Stimulated activated CD4-positive, alpha-beta T cell treated with anti-CD3 and anti-CD28 coated beads, Interleukin-4, amount 100 ng/mL, for 1 hour (primary cell): ENCODE measurements around the gene ZNF800.

Experiments used
- DNase-seq: peaks from one replicate; pipeline ENCODE4 v3.0.0-alpha.2; 2020

Gene ZNF800

DNA sequence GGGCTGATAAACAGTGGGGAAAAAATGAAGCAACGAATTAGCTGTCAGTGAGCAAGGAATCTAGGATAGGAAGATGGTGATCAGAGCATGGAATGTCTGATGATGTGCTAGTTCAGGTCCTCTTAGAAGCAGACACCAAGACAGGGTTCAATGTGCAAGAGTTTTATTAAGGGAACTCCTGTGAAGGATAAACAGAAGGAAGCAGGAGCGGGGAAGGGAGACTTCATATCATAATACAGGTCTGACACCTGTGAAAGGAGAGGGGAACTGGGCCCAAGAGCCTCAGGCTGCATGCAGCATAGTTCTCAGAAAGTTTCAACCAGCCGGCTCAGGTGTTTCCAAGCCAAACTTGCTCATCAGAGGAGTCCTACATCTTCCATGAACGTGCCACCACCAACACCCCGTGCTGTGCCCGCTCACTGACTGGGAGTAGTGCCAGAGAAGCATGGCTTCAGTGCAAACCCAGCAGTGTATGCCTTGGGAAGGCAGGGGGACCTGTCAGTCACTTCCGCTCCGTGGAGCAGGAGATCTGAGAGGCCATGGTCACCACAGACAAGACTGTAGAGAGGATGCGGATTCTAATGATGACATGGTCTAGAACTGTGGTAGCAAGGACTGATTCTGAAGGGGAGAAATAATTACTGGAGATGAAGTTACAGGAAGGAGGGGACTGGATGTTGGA lies 45.8 kb downstream of the ZNF800 start:
- no peak for DNase-seq

DNA sequence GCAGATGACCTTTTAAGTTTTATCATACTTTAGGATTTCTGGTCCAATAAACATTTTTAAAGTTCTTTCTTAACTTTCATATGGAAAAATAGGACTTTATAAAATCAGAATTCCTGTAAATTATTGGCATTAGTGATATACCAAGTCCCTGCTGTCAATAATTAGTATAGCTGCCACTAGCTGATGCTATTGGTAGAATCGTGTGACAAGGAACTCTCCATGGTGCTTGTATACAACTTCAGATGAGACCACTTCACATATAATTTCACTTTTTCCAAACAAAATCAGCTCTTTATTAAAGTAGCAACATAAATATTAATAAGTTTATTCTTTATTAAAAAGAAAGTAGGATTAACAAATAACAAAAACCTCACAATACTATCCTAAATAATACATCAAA lies 49.9 kb downstream of the ZNF800 start:
- no peak for DNase-seq

DNA sequence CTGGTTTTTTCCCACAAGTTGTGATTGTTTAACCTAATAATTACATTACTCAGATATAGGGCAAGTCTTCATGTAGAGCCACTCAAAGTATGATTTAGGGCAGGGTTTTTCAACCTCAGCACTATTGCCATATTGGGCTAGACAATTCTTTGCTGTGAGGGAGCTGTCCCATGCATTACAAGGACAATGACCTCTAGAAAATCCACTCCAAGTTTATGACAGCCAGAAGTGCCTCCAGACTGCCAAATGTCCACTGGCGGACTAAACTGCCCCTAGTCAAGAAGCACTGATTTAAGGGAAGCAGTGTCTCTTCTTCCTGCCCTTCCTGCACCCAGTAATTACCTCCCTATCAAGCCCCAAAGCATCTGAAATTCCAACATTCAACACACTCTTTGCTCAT lies 54.4 kb downstream of the ZNF800 start:
- no peak for DNase-seq

DNA sequence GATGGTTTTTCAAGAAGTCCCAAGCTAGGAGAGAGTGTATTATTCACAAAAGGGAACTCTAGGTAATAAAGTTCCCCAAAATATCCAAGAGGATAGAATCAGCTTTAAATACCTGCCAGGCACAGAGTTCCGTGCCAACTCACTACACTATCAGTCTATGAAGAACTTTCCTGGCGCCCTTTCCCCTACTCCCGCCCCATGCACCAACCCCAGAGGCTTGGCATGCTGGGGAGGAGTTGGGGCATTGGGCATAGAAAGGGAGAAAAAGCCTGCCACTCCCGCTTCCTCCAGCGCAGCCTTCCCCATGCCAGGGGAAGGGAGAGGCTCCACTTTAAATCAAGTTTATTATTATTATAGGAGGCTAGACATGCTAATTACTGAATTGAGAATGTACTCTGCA lies 54.9 kb downstream of the ZNF800 start:
- DNase-seq = no peak

DNA sequence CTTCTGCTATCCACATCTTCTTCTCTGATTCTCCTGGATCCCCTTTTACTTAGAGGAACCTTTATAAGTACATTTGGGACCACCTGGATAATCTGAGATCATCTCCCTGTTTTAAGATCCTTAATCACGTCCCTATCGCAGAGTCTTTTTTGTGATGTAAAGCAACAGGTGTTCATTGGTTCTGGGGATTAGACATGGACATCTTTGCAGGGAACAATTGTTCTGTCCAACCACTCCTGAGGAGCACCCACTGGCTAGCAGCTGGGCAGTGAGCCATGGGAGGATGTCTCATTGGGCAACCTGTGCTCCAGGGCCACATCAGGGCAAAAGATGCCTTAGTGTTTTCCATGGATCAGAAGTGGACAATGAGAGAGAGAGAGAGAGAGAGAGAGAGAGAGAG lies 56.0 kb downstream of the ZNF800 start:
- DNase-seq = no peak

DNA sequence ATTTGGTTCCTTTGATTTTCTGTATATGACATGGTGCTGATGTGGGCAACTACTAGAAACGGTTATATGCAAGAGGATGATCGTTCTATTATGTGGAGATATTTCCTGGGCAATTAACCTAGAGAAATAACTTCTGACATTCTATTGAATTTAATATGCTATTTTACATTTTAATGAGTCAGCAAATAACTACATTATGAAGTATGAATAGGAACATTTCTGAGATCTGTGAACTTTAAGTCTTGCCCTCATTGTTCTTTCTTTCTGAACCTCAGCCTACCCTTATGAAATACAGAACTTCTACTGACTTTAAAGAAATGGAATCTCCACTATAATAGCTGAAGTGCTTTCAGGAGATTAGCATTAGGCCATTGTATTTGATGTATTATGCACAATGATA lies 59.6 kb downstream of the ZNF800 start:
- DNase-seq = no peak

DNA sequence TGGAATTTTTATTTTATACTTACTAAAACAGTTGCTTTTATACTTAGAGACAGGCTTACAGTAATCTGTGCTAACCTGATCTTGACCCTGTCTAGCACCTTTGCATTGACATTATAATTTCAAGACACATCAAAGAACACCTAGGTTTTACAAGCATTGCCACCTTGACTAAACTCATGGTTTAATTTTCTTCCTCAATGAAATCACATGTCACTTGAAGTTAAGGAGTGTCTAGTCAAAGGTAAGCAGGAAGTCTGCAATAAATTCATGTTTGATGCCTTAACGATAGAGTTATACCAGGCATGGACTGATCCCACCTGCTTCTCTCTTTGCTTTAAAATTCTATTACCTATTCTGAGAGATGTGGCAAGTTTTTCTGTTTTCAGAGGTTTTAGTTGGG lies 62.4 kb downstream of the ZNF800 start:
- DNase-seq = no peak

DNA sequence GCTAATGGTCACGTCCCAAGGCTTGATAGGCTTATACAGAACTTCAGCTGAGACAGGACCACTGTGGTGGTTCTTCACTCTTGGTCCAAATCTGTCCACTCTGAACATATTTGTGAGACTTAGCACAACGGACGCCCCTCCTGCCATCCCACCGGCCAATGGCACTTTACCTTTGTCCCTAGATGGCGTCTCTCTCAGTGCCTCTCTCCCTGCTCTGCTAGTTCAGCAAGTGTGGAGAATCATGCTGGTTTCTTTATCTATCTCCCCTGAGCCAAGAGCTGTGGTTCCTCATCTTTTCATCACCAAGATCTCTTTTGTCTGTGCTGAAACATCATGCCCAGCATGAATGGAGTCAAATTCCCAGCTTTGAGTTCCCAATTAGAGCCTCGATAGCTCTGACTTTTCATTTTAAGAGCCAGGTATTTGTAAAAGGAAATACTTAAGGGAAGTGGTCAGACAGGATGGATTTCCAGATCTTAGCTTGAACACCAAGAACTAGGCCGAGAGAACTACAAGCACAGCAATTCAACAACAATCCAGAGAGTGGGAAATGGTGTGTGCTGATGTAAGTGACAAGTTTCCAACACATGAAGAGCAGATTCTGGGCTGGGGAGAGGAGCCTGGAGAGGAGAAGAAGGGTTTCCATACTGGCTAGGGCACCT lies 69.5 kb downstream of the ZNF800 start:
- no peak for DNase-seq

DNA sequence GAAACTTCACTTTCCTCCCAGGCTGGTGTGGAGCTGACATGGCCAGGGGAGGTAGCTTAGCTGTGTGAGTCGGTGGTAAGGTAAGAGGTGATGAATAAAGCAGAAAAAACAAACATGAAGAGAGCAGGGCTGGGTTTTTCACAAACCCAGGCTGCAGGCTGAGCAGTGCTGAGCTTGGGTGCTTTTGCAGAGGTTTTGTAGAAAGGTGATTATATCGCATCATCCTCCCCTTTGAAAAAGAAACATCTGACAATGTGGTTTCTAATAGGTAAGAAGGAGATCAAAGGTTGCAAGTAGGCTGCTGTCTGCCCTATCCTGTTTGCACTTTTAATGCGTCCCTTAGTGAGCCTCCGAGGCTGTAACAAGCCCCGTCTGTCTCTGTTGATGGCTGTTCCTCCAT lies 70.2 kb downstream of the ZNF800 start:
- no peak for DNase-seq

DNA sequence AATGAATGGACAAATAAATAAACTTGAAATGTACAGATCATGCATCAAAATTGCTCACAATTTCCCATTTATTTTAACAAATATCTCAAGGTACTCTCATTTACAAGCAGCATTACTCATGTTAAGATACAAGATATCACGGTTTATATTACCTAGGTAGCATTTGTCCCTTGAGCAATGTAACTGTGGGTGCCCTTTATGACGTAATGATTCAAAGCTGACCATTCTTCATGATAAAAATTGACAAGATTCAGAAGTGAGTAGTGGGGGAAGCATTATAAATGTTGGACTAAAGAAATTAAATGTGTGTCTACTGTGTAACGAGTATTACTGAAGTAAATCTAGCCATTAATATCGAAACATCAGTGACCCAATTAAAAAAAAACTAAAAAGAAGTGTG lies 71.5 kb downstream of the ZNF800 start:
- no peak for DNase-seq
